ENCODE measurements around the gene C2orf69. TPM values are rescaled to one million over a fixed set of nuclear protein-coding genes. Genes with fewer than 3 reads are reported as not detected.

Gene C2orf69
- total and polyA plus RNA-seq, 2 of the 13 experiments (the other 11 are each of a cell fraction or from before 2014, with no cell fraction given), result 4.8 to 19.3 TPM

DNA sequence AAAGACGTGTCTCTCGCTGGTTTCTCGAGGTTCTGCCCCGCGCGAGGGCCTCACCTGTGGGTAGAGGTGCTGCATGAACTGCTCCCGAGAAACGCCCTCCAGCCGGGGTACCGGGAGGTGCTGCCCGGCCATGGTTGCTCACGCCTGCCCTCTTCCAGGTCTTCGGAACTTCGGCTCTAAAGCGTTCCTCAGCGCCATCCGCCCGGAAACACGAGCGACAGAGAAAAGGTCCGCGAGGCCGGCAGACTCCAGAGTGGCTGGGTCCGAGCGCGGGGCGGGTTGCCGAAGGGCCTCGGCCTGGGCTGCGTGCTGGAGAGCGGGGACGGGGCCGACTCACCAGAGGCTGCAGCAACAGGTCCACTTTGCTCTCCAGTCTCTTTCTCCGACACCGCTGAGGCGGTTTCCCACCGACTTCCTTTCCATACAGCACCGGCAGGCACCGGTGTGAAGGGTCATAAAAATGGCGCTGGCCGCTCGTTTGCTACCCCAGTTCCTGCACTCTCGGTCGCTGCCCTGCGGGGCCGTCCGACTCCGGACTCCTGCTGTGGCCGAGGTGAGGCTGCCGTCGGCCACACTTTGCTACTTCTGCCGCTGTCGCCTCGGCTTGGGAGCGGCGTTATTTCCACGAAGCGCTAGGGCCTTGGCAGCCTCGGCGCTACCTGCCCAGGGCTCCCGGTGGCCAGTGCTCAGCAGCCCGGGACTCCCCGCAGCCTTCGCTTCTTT is 44.4 kb downstream of the C2orf69 start, which contains the start of the genes MAIP1 and TYW5 (continued):
- TF ChIP-seq, protein P1, sequence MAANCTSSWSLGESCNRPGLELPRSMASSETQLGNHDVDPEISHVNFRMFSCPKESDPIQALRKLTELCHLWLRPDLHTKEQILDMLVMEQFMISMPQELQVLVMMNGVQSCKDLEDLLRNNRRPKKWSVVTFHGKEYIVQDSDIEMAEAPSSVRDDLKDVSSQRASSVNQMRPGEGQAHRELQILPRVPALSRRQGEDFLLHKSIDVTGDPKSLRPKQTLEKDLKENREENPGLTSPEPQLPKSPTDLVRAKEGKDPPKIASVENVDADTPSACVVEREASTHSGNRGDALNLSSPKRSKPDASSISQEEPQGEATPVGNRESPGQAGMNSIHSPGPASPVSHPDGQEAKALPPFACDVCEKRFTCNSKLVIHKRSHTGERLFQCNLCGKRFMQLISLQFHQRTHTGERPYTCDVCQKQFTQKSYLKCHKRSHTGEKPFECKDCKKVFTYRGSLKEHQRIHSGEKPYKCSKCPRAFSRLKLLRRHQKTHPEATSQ (CRISPR knock-in tag; IDR thresholded peaks at IDR 0.05; ENCODE audit: borderline replicate concordance), result peak; percentile 86; the same call in 1 of the 2 replicates
- TF ChIP-seq FOXK2 (IDR thresholded peaks at IDR 0.05) (0 out of 2 replicates have a peak, but pooled peaks have one; percentile 16), ZNF773 (CRISPR knock-in tag; IDR thresholded peaks at IDR 0.05; ENCODE audit: borderline replicate concordance) (no peak), KDM3A (CRISPR knock-in tag; IDR thresholded peaks at IDR 0.05; ENCODE audit: low read depth) (peak; percentile 78), ZC3H13 (CRISPR knock-in tag; IDR thresholded peaks at IDR 0.05) (peak; percentile 69), REL (CRISPR knock-in tag; conservative IDR thresholded peaks at IDR 0.05) (peak; percentile 81; the same call in 1 of the 2 replicates), SOX5 (CRISPR knock-in tag; IDR thresholded peaks at IDR 0.05; ENCODE audit: borderline replicate concordance) (peak; percentile 49; the same call in 1 of the 2 replicates), PHF5A (CRISPR knock-in tag; IDR thresholded peaks at IDR 0.05; ENCODE audit: low read depth, unreplicated experiment) (no peak), SKI (IDR thresholded peaks at IDR 0.05; ENCODE audit: partially characterized antibody) (peak; percentile 69), PLRG1 (conservative IDR thresholded peaks at IDR 0.05) (no peak), ZNF121 (CRISPR knock-in tag; IDR thresholded peaks at IDR 0.05) (peak; percentile 82), ZNF563 (CRISPR knock-in tag; IDR thresholded peaks at IDR 0.05) (peak; percentile 93), ZNF766 (CRISPR knock-in tag; IDR thresholded peaks at IDR 0.05; ENCODE audit: borderline replicate concordance) (no peak; the same call in none of the 2 replicates), ZNF382 (CRISPR knock-in tag; IDR thresholded peaks at IDR 0.05; ENCODE audit: borderline replicate concordance) (no peak), ZIK1 (CRISPR knock-in tag; IDR thresholded peaks at IDR 0.05; ENCODE audit: borderline replicate concordance, low read depth) (peak; percentile 40), ZNF879 (CRISPR knock-in tag; IDR thresholded peaks at IDR 0.05) (no peak), ZNF615 (CRISPR knock-in tag; IDR thresholded peaks at IDR 0.05; ENCODE audit: borderline replicate concordance) (peak; percentile 97), ZNF782 (CRISPR knock-in tag; IDR thresholded peaks at IDR 0.05; ENCODE audit: borderline replicate concordance) (peak; percentile 87; the same call in 1 of the 2 replicates), MIXL1 (CRISPR knock-in tag; IDR thresholded peaks at IDR 0.05) (peak; percentile 71; the same call in 1 of the 2 replicates), ZNF562 (CRISPR knock-in tag; IDR thresholded peaks at IDR 0.05; ENCODE audit: borderline replicate concordance) (no peak), ZNF883 (CRISPR knock-in tag; IDR thresholded peaks at IDR 0.05; ENCODE audit: not compliant biosample characterization) (peak; percentile 96), ZFP36 (IDR thresholded peaks at IDR 0.05; ENCODE audit: borderline replicate concordance, low read depth, low read length, partially characterized antibody) (no peak), TRIM24 (CRISPR knock-in tag; IDR thresholded peaks at IDR 0.05) (no peak)
- TF ChIP-seq, protein P2, sequence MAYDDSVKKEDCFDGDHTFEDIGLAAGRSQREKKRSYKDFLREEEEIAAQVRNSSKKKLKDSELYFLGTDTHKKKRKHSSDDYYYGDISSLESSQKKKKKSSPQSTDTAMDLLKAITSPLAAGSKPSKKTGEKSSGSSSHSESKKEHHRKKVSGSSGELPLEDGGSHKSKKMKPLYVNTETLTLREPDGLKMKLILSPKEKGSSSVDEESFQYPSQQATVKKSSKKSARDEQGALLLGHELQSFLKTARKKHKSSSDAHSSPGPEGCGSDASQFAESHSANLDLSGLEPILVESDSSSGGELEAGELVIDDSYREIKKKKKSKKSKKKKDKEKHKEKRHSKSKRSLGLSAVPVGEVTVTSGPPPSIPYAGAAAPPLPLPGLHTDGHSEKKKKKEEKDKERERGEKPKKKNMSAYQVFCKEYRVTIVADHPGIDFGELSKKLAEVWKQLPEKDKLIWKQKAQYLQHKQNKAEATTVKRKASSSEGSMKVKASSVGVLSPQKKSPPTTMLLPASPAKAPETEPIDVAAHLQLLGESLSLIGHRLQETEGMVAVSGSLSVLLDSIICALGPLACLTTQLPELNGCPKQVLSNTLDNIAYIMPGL (CRISPR knock-in tag; IDR thresholded peaks at IDR 0.05; ENCODE audit: borderline replicate concordance in 1 of 2, low read depth in 1 of 2), result peak; percentile 98 to 99; a peak in 3 of 4 replicates
- TF ChIP-seq, protein P3, sequence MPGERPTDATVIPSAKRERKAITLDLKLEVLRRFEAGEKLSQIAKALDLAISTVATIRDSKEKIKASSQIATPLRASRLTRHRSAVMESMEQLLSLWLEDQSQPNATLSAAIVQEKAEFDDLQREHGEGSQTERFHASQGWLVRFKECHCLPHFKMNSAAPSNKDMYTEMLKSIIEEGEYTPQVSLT (CRISPR knock-in tag; IDR thresholded peaks at IDR 0.05; ENCODE audit: borderline replicate concordance, low read depth), result no peak; the same call in 1 of the 2 replicates
- TF ChIP-seq, protein P4, sequence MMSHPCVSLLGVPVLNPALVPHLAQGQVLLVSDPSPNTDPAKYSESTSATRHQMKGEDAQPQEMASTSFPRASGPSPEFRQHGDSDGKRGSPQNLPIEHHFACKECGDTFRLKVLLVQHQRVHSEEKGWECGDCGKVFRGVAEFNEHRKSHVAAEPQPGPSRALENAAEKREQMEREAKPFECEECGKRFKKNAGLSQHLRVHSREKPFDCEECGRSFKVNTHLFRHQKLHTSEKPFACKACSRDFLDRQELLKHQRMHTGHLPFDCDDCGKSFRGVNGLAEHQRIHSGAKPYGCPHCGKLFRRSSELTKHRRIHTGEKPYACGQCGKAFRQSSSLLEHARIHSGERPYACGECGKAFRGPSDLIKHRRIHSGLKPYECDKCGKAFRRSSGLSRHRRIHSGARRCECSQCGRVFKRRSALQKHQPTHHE (CRISPR knock-in tag; IDR thresholded peaks at IDR 0.05; ENCODE audit: borderline replicate concordance), result no peak; the same call in 1 of the 2 replicates

Measured in HepG2 (cell line).